Stomach smooth muscle (tissue), 2 donors: ENCODE data around the gene EIF2S2.

Source experiments
- H3K27ac ChIP-seq: one replicate; pipeline ENCODE4 v1.7.0; 2013; ENCODE audit warnings: mild to moderate bottlenecking, low read length, inconsistent platforms
- H3K27me3 ChIP-seq, 2 donors: one replicate each; pipeline ENCODE4 v1.7.0; 2013; ENCODE audit warnings: low read length in 2 of 2; ENCODE audit not compliant: insufficient read depth in 2 of 2, control insufficient read depth in 1 of 2
- H3K36me3 ChIP-seq, 2 donors: one replicate each; pipeline ENCODE4 v1.7.0; 2013; ENCODE audit warnings: low read length in 2 of 2; ENCODE audit not compliant: control insufficient read depth in 2 of 2, insufficient read depth in 2 of 2
- H3K4me1 ChIP-seq: one replicate; pipeline ENCODE4 v1.7.0; 2013; ENCODE audit warnings: low read length; ENCODE audit not compliant: control insufficient read depth, insufficient read depth
- H3K4me3 ChIP-seq, 2 donors: one replicate each; pipeline ENCODE4 v1.7.0; 2013; ENCODE audit warnings: low read length in 2 of 2
- H3K9ac ChIP-seq, 2 donors: one replicate each; pipeline ENCODE4 v1.7.0; 2013; ENCODE audit warnings: low read length in 2 of 2, mild to moderate bottlenecking in 1 of 2
- H3K9me3 ChIP-seq, 2 donors: one replicate each; pipeline ENCODE4 v1.7.0; 2013; ENCODE audit warnings: low read length in 2 of 2; ENCODE audit not compliant: control insufficient read depth in 2 of 2
- donor health status: healthy.
- donor health status: Pancreatic carcinoma.

EIF2S2 gene

DNA sequence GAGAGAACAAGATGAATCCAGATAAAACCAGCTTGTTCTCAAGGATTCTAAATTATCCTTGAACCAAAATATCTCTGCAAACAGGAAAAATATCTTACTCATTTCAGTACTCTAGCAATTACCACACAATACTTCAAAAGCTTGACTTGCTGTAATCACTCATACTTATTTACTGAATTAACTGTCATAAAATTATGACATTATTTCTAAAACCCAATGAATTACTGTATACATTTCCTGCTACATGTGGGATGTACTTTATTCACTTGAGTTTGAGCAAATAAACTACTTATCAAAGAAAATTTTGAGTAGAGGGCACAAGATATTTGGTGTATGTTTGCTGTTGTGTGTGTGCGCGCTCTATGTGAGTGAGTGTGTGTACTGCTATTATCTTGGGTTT lies 9.7 kb downstream of the EIF2S2 start:
- Histone ChIP-seq H3K27ac (no peak overlapping the region), H3K4me1 (no peaks in the 10 kb centered on the region), H3K36me3 (peaks cover 33 to 50% of the 10 kb centered on the region in 2 donors), H3K4me3 (no peak overlapping the region), H3K27me3 (no peaks in the 10 kb centered on the region), H3K9ac (no peak overlapping the region), H3K9me3 (no peaks in the 10 kb centered on the region)

GRCh38 chr20:34100576-34100975 lies 11.5 kb downstream of the EIF2S2 start:
- Histone ChIP-seq H3K4me3 (no peak overlapping the region), H3K27me3 (no peaks in the 10 kb centered on the region), H3K9ac (no peak overlapping the region), H3K9me3 (no peaks in the 10 kb centered on the region), H3K27ac (no peak overlapping the region), H3K4me1 (no peaks in the 10 kb centered on the region), H3K36me3 (peaks cover 45 to 63% of the 10 kb centered on the region in 2 donors)

DNA sequence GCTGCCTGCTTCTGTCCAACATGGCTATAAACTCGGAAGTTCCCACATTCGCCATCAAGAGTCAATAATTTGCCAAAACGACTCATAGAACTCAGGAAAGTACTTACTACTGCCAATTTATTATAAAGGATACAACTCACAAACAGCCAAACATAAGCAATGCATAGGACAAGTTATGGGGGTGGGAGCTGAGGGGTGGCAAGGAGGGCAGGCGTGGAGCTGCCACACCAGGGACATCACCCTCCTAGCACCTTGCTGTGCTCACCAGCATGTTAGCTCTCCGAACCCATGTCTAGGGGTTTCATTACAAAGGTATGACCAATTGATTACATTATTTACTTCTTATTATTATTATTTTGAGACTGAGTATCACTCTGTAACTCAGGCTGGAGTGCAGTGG lies 12.4 kb downstream of the EIF2S2 start:
- H3K9me3 ChIP-seq = no peaks in the 10 kb centered on the region
- H3K4me1 ChIP-seq = no peaks in the 10 kb centered on the region
- no peaks in the 10 kb centered on the region for H3K27me3 ChIP-seq
- no peak overlapping the region for H3K4me3 ChIP-seq
- no peak overlapping the region for H3K27ac ChIP-seq
- no peak overlapping the region for H3K9ac ChIP-seq
- H3K36me3 ChIP-seq = peaks cover 43 to 61% of the 10 kb centered on the region in 2 donors

DNA sequence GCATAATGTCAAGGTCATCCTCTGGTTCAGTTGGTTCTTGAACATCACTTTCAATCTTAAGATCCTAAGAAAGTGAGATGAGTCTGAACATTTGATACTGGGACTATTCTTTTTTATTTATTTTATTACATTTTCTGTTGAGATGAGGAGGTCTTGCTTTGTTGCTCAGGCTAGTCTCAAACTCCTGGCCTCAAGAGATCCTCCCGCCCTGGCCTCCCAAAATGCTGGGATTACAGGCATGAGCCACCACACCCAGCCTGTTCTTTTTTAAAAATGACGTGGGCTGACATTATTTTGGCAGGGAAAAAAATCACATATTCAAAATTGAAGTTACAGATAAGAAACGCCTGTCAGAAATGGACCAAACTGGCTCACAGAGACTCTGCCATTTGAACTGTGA lies 13.5 kb downstream of the EIF2S2 start:
- peaks cover 39 to 61% of the 10 kb centered on the region in 2 donors for H3K36me3 ChIP-seq
- H3K4me1 ChIP-seq = no peaks in the 10 kb centered on the region
- no peak overlapping the region for H3K27ac ChIP-seq
- H3K9ac ChIP-seq = no peak overlapping the region
- no peaks in the 10 kb centered on the region for H3K27me3 ChIP-seq
- H3K4me3 ChIP-seq = no peak overlapping the region
- no peaks in the 10 kb centered on the region for H3K9me3 ChIP-seq

GRCh38 chr20:34096699-34097444 lies 15.2 kb downstream of the EIF2S2 start:
- no peak overlapping the region for H3K4me3 ChIP-seq
- no peak overlapping the region for H3K9ac ChIP-seq
- peaks cover 43 to 59% of the 10 kb centered on the region in 2 donors for H3K36me3 ChIP-seq
- no peak overlapping the region for H3K27ac ChIP-seq
- H3K4me1 ChIP-seq = no peaks in the 10 kb centered on the region
- H3K27me3 ChIP-seq = no peaks in the 10 kb centered on the region
- H3K9me3 ChIP-seq = no peaks in the 10 kb centered on the region

DNA sequence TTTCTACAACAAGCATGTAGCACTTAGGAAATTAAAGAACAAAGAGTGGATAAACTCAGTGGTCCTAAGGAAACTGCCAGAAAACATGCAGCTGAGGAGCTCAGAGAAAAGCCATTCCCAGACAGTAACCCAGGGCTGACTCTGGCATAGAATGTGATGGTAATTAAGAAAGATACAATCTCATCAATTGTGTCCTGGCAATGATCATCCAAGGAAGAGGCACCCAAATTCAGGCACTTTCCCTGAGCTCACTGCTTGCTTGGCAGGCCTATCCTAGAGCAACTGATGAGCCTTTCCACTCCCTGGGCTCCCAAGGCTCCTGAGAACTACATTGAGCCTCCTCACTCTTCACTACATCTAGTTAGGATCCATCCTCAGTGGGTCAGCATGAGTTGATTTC lies 16.2 kb downstream of the EIF2S2 start:
- H3K36me3 ChIP-seq = peaks cover 45 to 54% of the 10 kb centered on the region in 2 donors
- H3K9me3 ChIP-seq = no peaks in the 10 kb centered on the region
- no peak overlapping the region for H3K27ac ChIP-seq
- H3K27me3 ChIP-seq = no peaks in the 10 kb centered on the region
- no peak overlapping the region for H3K4me3 ChIP-seq
- no peaks in the 10 kb centered on the region for H3K4me1 ChIP-seq
- H3K9ac ChIP-seq = no peak overlapping the region

- Histone ChIP-seq H3K36me3 (peaks cover 47 to 52% of the 10 kb centered on the region in 2 donors), H3K9ac (no peak overlapping the region), H3K4me3 (no peak overlapping the region), H3K27me3 (no peaks in the 10 kb centered on the region), H3K9me3 (no peaks in the 10 kb centered on the region), H3K4me1 (no peaks in the 10 kb centered on the region), H3K27ac (no peak overlapping the region)
Observed at GRCh38 chr20:34093895-34094294, 18.1 kb downstream of the EIF2S2 start.

DNA sequence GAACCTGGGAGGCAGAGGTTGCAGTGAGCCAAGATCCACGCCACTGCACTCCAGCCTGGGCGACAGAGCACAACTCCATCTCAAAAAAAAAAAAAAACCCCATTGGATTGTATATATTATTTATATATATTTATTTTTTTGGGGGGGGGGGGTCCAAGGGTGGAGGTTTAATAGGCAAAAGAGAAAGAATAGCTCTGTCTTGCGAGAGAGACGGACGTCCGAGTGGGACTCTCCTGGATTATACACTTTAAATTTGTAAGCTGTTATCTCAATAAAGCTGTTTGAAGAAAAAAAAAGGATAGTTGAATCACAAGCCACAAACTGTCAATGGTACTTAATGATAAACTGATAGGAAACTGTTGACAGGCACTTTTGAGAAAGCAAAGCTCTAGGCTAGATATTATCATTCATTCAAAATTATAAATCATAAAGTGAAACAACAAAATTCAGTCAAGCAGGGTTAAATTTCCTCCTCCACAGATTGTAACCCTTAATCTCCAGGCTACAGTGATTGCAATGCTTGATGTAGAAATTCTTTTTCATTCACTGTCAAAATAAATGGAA lies 20.3 kb downstream of the EIF2S2 start:
- H3K27ac ChIP-seq = no peak overlapping the region
- no peaks in the 10 kb centered on the region for H3K27me3 ChIP-seq
- no peaks in the 10 kb centered on the region for H3K4me1 ChIP-seq
- H3K9ac ChIP-seq = no peak overlapping the region
- peaks cover 49 to 53% of the 10 kb centered on the region in 2 donors for H3K36me3 ChIP-seq
- H3K4me3 ChIP-seq = no peak overlapping the region
- H3K9me3 ChIP-seq = no peaks in the 10 kb centered on the region

DNA sequence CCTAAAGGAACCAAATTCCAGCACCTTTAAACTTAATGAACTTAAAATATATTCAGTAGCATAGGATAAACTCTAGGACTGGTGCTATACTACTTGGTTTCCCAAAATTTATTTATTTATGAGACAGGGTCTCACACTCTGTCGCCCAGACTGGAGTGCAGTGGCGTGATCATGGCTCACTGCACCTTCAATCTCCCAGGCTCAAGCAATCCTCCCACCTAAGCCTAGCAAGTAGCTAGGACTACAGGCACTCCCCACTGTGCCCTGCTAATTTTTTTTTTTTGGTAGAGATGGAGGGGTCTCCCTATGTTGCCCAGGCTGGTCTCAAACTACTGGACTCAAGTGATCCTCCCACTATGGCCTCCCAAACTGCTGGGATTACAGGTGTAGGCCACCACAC lies 21.4 kb downstream of the EIF2S2 start:
- Histone ChIP-seq H3K36me3 (peaks cover 46 to 51% of the 10 kb centered on the region in 2 donors), H3K9ac (no peak overlapping the region), H3K4me1 (no peaks in the 10 kb centered on the region), H3K27me3 (no peaks in the 10 kb centered on the region), H3K27ac (no peak overlapping the region), H3K9me3 (no peaks in the 10 kb centered on the region), H3K4me3 (no peak overlapping the region)

- Histone ChIP-seq H3K27me3 (no peaks in the 10 kb centered on the region), H3K4me1 (no peaks in the 10 kb centered on the region), H3K9me3 (no peaks in the 10 kb centered on the region), H3K36me3 (peaks cover 47 to 49% of the 10 kb centered on the region in 2 donors), H3K27ac (no peak overlapping the region), H3K9ac (no peak overlapping the region), H3K4me3 (no peak overlapping the region)
Observed at GRCh38 chr20:34089655-34090345, 22.2 kb downstream of the EIF2S2 start.

- Histone ChIP-seq H3K27ac (no peak overlapping the region), H3K9me3 (no peaks in the 10 kb centered on the region), H3K27me3 (no peaks in the 10 kb centered on the region), H3K36me3 (peaks cover 47% of the 10 kb centered on the region in 2 donors), H3K9ac (no peak overlapping the region), H3K4me3 (no peak overlapping the region), H3K4me1 (no peaks in the 10 kb centered on the region)
Observed at GRCh38 chr20:34089175-34089479, 22.9 kb downstream of the EIF2S2 start.
